Bronchial epithelial cell (primary cell): ENCODE data around the gene BANF2. TPM values are rescaled to one million over a fixed set of nuclear protein-coding genes. Genes with fewer than 3 reads are reported as not detected.

Experiments used
- DNase-seq: peaks from one replicate; pipeline ENCODE4 v3.0.0-alpha.2; 2010; ENCODE audit warnings: low read depth
- FAIRE-seq: peaks from 2 replicates; lab custom pipeline; 2011; peaks lifted over from hg19 to GRCh38; lab: Jason Lieb, UNC
- H3K27me3 ChIP-seq: 2 replicates; pipeline ENCODE4 v1.5.1; 2011; ENCODE audit warnings: low read length; ENCODE audit not compliant: control insufficient read depth, insufficient read depth
- H3K36me3 ChIP-seq: 2 replicates; pipeline ENCODE4 v1.5.1; 2011; ENCODE audit warnings: low read length; ENCODE audit not compliant: control insufficient read depth, insufficient read depth
- H3K4me3 ChIP-seq: 2 replicates; pipeline ENCODE4 v1.5.1; 2011; ENCODE audit warnings: mild to moderate bottlenecking, low read depth, low read length, control low read depth
- total RNA-seq: library from RNA; depleted of rRNA; stranded (reverse); fragments of >200 nt; gene quantifications from 2 replicates; pipeline ENCODE4 v1.2.1, GENCODE V29; 2014
- TF ChIP-seq, protein P1 (sequence below): IDR thresholded peaks from 2 replicates; pipeline ENCODE4 v1.5.1; 2011; ENCODE audit warnings: mild to moderate bottlenecking, moderate library complexity, low read length, control low read depth, inconsistent platforms; ENCODE audit not compliant: insufficient read depth, severe bottlenecking

Gene BANF2
- total RNA-seq, 1 donor from 2014 or later, result not detected

- no peaks in the 10 kb centered on the region for H3K27me3 ChIP-seq
- no peak for FAIRE-seq
- TF ChIP-seq, protein P1, sequence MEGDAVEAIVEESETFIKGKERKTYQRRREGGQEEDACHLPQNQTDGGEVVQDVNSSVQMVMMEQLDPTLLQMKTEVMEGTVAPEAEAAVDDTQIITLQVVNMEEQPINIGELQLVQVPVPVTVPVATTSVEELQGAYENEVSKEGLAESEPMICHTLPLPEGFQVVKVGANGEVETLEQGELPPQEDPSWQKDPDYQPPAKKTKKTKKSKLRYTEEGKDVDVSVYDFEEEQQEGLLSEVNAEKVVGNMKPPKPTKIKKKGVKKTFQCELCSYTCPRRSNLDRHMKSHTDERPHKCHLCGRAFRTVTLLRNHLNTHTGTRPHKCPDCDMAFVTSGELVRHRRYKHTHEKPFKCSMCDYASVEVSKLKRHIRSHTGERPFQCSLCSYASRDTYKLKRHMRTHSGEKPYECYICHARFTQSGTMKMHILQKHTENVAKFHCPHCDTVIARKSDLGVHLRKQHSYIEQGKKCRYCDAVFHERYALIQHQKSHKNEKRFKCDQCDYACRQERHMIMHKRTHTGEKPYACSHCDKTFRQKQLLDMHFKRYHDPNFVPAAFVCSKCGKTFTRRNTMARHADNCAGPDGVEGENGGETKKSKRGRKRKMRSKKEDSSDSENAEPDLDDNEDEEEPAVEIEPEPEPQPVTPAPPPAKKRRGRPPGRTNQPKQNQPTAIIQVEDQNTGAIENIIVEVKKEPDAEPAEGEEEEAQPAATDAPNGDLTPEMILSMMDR, result no peak
- H3K36me3 ChIP-seq, result peaks cover 17% of the 10 kb centered on the region
- no peak for DNase-seq
- H3K4me3 ChIP-seq, result no peak overlapping the region
Observed at GRCh38 chr20:17653835-17654648, 45.7 kb upstream of the BANF2 start.

DNA sequence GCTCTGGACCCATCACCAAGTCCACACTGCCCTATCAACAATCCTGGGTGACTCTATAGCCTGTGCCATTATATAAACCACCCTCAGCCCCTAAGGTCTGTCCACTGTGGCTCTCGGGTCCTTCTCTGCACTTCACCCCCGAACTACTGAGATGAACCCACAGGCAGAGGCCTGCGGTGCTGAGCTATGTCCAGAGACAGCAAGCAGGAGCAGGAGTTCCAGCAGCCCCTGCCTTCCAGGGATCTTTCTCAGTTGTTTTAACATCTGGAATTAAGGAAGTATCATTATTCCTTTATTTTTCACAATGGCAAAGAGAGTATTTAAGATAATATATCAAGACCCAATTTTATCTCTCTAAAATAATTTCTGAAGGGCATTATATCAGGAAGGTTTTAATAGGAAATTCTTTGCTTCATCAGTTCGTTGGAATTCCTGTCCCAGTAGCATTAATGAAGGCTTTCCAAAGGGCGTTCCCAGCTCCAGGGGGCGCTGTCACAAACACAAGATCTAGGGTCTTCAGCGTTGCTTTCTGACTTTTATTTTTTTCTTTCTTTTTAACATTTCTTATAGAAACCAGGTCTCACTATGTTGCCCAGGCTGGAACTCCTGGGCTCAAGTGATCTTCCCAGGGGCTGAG lies 45.0 kb upstream of the BANF2 start:
- no peak for FAIRE-seq
- peak; percentile 15 for DNase-seq
- no peak overlapping the region for H3K4me3 ChIP-seq
- H3K27me3 ChIP-seq, result no peaks in the 10 kb centered on the region
- H3K36me3 ChIP-seq, result peaks cover 16% of the 10 kb centered on the region
- TF ChIP-seq, protein P1, result peak; percentile 65

DNA sequence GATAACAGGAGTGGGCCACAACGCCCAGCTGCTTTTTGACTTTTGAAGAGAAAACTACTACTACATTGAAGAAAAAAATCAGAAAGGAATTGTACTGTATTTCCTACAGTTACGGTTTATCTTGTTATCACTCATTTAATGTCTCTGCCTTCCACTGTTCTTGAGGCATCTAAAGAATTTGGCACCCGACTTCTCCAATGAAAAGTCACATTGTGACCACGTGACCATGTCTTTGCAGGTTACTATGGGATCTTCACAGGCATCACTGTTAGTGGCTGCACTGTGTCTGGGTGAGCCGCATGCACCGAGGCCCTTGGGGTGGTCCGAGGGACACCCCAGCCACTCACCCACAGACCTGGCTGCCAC lies 44.5 kb upstream of the BANF2 start:
- TF ChIP-seq, protein P1, result no peak
- Histone ChIP-seq H3K4me3 (no peak overlapping the region), H3K36me3 (peaks cover 18% of the 10 kb centered on the region), H3K27me3 (no peaks in the 10 kb centered on the region)
- FAIRE-seq (no peak), DNase-seq (no peak)

- Histone ChIP-seq H3K4me3 (no peak overlapping the region), H3K27me3 (no peaks in the 10 kb centered on the region), H3K36me3 (peaks cover 22% of the 10 kb centered on the region)
- FAIRE-seq, result no peak
- TF ChIP-seq, protein P1, result no peak
- peak; percentile 57 for DNase-seq
Observed at GRCh38 chr20:17655865-17656479, 43.8 kb upstream of the BANF2 start.

DNA sequence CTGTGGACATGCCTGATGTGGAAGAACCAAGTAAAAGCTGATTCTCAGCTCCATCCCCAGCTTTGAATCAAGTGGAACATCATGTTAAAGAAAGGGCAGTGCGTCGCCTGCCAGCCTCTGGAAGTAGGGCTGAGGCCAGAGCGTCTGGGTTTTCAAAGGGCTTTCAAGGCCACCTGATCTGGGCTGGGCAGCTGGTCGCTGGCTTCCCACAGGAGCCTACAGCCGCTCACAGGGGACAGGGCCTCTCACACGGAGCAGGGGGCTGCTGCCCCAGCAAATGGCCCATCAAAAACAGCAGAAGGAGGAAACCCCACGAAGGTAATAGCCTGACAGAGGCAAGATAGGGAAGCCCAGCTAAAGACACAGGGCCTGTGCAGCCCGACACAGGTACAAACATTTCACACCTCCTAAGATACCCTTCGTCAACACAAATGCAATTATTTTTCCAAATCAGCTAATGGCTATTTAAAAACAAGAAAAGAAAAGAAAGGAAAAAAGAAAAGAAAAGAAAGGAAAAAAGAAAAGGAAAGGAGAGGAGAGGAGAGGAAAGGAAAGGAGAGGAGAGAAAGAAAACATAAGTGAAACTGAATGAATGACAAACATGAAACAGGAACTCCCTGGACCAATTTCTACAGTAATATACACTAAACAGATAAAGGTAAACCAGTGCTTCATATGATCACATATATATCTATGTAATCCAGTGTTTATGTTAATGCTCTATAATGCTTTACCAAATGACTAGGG lies 42.5 kb upstream of the BANF2 start:
- H3K36me3 ChIP-seq, result peaks cover 23% of the 10 kb centered on the region
- no peaks in the 10 kb centered on the region for H3K27me3 ChIP-seq
- H3K4me3 ChIP-seq, result no peak overlapping the region
- TF ChIP-seq, protein P1, result no peak
- FAIRE-seq (no peak), DNase-seq (no peak)
